Measurements from ENCODE around the gene AICDA. TPM values are rescaled to one million over a fixed set of nuclear protein-coding genes. Genes with fewer than 3 reads are reported as not detected.

AICDA gene
- total RNA-seq, 1 experiment from 2014 or later, result not detected

- BruUV-seq (replicated peaks), result no TSS peak
- H2AFZ ChIP-seq (ENCODE audit: low read depth, low read length, poor library complexity, severe bottlenecking), result no peak overlapping the region
- no peak for ATAC-seq
Observed at GRCh38 chr12:8629486-8630033, 16.9 kb upstream of the AICDA start.

More at GRCh38 chr12:8629486-8630033, 16.9 kb upstream of the AICDA start:
- ChIA-PET CTCF (interaction anchor here (1.2 to 1.6 kb wide), 2 partner anchors 21 to 86 kb away, joined by 4 to 5 read pairs; no protein-coding TSS in a partner anchor), POLR2A (interaction anchor here (0.6 kb wide), 1 partner anchor 44 kb away, joined by 3 read pairs; no protein-coding TSS in a partner anchor), RAD21 (ENCODE audit: low non-redundant PET in 1 of 2, low total read pairs in 2 of 2, uncharacterized antibody in 2 of 2, unreplicated experiment in 2 of 2) (no interaction called here)
- intact Hi-C loops (cut with micrococcal nuclease), result no loop called here
- no peaks in the 10 kb centered on the region for H3K9me2 ChIP-seq (ENCODE audit: insufficient read depth)
- no peaks in the 10 kb centered on the region for H3K27me3 ChIP-seq (ENCODE audit: insufficient read depth, low read length)
- no peaks in the 10 kb centered on the region for H3K4me1 ChIP-seq (ENCODE audit: control insufficient read depth in 1 of 2, insufficient read depth in 2 of 2, low read length in 2 of 2)
- no peak overlapping the region for H3K4me2 ChIP-seq (ENCODE audit: low read length)
- H3K27ac ChIP-seq (ENCODE audit: low read depth, low read length), result no peak overlapping the region
- no peaks in the 10 kb centered on the region for H3K36me3 ChIP-seq (ENCODE audit: control insufficient read depth in 1 of 2, insufficient read depth in 2 of 2, low read length in 2 of 2)
- TF ChIP-seq MAX (IDR thresholded peaks at IDR 0.05) (no peak), SIN3A (IDR thresholded peaks at IDR 0.05; ENCODE audit: low read depth) (no peak), SP1 (IDR thresholded peaks at IDR 0.05; ENCODE audit: low read depth) (no peak), ZFX (IDR thresholded peaks at IDR 0.05) (no peak), ZNF274 (IDR thresholded peaks at IDR 0.05; ENCODE audit: low read depth, low read length) (no peak), TCF7L2 (IDR thresholded peaks at IDR 0.05; ENCODE audit: borderline replicate concordance, extremely low read depth, insufficient read depth, insufficient read length) (no peak), POLR2A (IDR thresholded peaks at IDR 0.05; ENCODE audit: borderline replicate concordance, extremely low read depth, insufficient read depth, insufficient read length) (no peak), CTCF (IDR thresholded peaks at IDR 0.05 in 2 of 3, conservative IDR thresholded peaks at IDR 0.05 in 1 of 3; ENCODE audit: borderline replicate concordance in 1 of 3, insufficient read depth in 1 of 3, low read depth in 2 of 3, low read length in 2 of 3) (no peak), EZH2 (IDR thresholded peaks at IDR 0.05) (no peak), YY1 (IDR thresholded peaks at IDR 0.05; ENCODE audit: extremely low read depth, insufficient replicate concordance, low read depth, low read length) (no peak), CBX3 (IDR thresholded peaks at IDR 0.05; ENCODE audit: low read depth) (no peak), POLR2AphosphoS5 (IDR thresholded peaks at IDR 0.05; ENCODE audit: low read depth, low read length) (no peak), REST (IDR thresholded peaks at IDR 0.05; ENCODE audit: low read depth) (no peak), EZH2phosphoT487 (IDR thresholded peaks at IDR 0.05; ENCODE audit: borderline replicate concordance) (no peak), ELF1 (IDR thresholded peaks at IDR 0.05; ENCODE audit: borderline replicate concordance, low read depth) (no peak), CEBPB (IDR thresholded peaks at IDR 0.05; ENCODE audit: low read depth) (no peak), SRF (IDR thresholded peaks at IDR 0.05; ENCODE audit: low read depth) (no peak), ATF3 (IDR thresholded peaks at IDR 0.05) (no peak), JUND (IDR thresholded peaks at IDR 0.05) (no peak), ZBTB33 (IDR thresholded peaks at IDR 0.05; ENCODE audit: extremely low read depth, insufficient replicate concordance, low read length) (no peak)
- no peak overlapping the region for H3K4me3 ChIP-seq (replicated peaks in 1 of 2; ENCODE audit: low read depth in 1 of 2, low read length in 2 of 2)
- H3K9me3 ChIP-seq (ENCODE audit: control insufficient read depth in 1 of 2, insufficient read depth in 1 of 2, low read depth in 1 of 2, low read length in 2 of 2), result no peaks in the 10 kb centered on the region
- H3K79me2 ChIP-seq (ENCODE audit: insufficient read depth, low read length), result no peaks in the 10 kb centered on the region
- H4K20me1 ChIP-seq (ENCODE audit: insufficient read depth), result no peaks in the 10 kb centered on the region
- DNase-seq (ENCODE audit: low read depth, low spot score), result no peak
- no peak overlapping the region for H3K9ac ChIP-seq (ENCODE audit: low read length)

All from HCT116 (cell line).